NCI-H1436 treated with DMSO at 0.1 percent for 48 hours (cell line): ENCODE data around the gene NEUROD1.
A peak's percentile ranks its signal among the peaks of the same experiment; 100 is the strongest.

Source experiments
- DNase-seq: peaks from one replicate; lab custom pipeline; 2025; lab: John Stamatoyannopoulos, UW

Gene NEUROD1

GRCh38 chr2:181642086-181642485 is 38.2 kb downstream of the NEUROD1 start:
- DNase-seq: no peak

- no peak for DNase-seq
These were observed 40.6 kb downstream of the NEUROD1 start for GRCh38 chr2:181639686-181640085.

DNA sequence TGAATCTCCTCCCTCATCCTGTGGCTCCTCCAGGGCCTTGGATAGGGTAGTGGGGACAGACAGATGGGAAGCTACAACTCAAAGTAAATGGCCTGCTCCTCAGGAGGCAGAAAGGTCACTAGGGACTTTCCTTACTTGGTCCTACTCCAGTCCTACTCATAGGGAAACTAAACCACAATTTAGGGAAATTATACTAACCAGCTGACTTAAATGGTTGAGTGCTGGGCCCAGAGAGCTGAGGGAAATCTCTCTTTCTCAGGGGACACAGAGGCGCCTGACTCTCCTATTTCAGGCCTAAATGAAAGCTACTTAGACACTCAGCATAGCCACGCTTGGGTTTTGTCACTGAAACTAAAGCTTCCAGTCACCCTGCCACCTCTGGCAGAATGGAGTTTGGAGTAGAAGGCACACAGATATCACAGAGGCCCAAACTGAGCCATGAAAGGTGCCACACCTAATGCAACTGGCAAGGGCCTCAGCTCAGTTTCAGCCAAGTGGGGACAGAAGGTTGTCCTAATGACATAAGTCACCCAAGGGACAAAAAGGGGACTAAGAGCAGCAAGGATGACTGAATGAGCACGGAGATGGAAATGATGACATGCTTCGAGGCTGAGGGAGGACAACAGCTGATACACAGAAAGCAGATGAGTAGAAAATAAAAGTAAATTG is 47.5 kb downstream of the NEUROD1 start:
- DNase-seq: peak; percentile 82

DNA sequence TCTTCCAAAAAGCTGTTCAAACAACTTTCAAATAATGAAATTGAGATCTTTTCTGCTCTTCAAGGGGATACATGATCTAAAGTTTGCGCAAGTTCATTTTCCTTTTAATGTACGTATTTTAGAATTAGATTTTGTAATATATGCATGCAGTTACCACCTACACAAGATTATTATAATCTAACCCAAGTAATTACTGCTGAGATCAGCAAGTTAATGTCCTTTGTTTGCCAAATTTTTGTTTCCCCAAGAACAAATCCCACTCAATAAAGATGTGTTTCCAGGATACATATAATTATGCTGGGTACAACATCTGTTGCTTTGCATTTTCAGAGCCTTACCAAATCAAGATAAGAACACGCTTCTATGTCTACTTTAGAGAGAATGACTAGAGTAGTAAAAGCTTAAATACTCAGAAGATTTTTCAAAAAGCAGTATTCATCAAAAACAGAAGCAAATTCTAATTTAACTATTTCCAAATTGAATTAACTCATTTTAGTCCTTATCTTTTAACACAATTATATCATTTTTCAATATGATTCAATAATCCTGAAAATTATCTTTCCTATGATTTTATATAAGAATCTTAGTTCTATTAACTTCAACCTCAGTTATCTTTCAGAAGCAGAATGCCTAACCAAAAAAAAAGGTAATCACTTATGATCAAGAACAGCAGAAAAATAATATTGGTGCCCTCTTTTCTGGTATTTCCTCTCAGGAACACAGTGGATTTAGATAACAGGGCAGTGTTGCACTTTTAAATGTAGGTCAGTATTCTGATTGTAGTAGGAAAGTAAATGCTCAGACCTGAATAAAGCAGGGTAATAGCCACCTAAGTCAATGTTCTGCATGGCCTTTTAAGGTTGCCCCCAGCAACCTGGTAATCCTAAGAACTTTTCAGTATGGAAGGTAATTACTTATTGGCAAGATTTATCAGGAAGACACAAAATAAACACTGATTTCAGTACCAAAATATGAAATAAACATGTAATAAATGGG is 51.4 kb downstream of the NEUROD1 start:
- no peak for DNase-seq

DNA sequence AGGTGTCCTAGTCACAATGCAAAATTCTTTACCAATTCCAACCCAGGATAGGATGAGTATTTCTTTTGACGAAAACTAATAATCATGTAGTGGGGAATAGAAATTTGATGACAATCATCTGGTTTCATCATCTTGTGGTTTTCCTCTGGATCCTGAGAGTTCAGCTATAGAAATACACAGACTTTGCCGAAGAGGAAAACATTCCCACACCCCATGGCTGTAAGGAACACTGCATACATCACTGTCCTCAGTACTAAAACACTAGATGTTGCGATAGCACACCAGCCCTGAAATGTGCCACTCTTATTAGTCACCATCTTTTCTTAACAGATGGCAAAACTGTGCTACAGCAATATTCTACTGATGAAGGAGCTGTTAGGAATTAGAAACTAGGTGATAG is 52.8 kb downstream of the NEUROD1 start:
- DNase-seq: no peak

GRCh38 chr2:181626671-181627070 is 53.6 kb downstream of the NEUROD1 start:
- no peak for DNase-seq
